Uterus (tissue), 2 donors: Measurements from ENCODE around the gene DDX47.

Experiments
- POLR2A ChIP-seq, 2 donors: fragments of 450-650 bp; IDR thresholded peaks; one replicate each; pipeline ENCODE4 v1.6.1; 2016; ENCODE audit warnings: antibody characterized with exemption in 2 of 2, mild to moderate bottlenecking in 1 of 2, moderate library complexity in 1 of 2
- TF ChIP-seq, protein P1 (sequence below), 4 experiments: fragments of 200-600 bp in 2 of 4; fragments of 450-650 bp in 2 of 4; sonication (generic) in 2 of 4; IDR thresholded peaks; one replicate each; pipeline ENCODE4 v1.5.1; 2016 to 2019; ENCODE audit warnings: antibody characterized with exemption in 4 of 4, mild to moderate bottlenecking in 2 of 4, moderate library complexity in 1 of 4

- TF ChIP-seq, protein P1, sequence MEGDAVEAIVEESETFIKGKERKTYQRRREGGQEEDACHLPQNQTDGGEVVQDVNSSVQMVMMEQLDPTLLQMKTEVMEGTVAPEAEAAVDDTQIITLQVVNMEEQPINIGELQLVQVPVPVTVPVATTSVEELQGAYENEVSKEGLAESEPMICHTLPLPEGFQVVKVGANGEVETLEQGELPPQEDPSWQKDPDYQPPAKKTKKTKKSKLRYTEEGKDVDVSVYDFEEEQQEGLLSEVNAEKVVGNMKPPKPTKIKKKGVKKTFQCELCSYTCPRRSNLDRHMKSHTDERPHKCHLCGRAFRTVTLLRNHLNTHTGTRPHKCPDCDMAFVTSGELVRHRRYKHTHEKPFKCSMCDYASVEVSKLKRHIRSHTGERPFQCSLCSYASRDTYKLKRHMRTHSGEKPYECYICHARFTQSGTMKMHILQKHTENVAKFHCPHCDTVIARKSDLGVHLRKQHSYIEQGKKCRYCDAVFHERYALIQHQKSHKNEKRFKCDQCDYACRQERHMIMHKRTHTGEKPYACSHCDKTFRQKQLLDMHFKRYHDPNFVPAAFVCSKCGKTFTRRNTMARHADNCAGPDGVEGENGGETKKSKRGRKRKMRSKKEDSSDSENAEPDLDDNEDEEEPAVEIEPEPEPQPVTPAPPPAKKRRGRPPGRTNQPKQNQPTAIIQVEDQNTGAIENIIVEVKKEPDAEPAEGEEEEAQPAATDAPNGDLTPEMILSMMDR (IDR thresholded peaks at IDR 0.05) = no peak
- no peak for TF ChIP-seq POLR2A (IDR thresholded peaks at IDR 0.05)
Measured at GRCh38 chr12:12859690-12860089, 46.5 kb downstream of the DDX47 start.
